Measurements from ENCODE around the gene MRFAP1.
"Not testable (repeated sequence)": the region's sequence is repeated elsewhere in the genome, so short reads cannot be mapped to it uniquely, and the experiment has no call there.

MRFAP1 gene

DNA sequence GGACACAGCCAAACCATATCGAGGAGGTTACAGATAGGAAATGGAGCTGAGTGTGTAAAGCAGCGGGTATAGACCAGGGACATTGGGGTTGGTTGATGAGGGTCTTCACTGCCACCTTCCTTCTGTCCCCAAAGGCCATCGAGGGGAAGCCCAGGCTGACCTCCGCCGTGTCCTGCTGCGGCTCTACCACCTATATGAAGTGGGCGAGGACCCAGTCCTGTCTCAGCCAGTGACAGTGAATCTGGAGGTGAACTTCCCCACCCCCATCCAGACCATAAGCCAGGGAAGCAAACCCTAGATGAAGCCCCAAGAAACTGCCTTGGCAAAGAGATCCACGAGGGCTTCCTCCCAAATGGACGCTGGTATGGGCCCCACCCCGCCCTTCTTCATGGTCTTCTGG lies 23.2 kb upstream of the MRFAP1 start:
- Mint-ChIP-seq H3K36me3 (peaks cover 51 to 70% of the 10 kb centered on the region in 2 donors), H3K4me1 (peaks cover 0 to 2% of the 10 kb centered on the region in 2 donors), H3K9me3 (peaks cover 3 to 4% of the 10 kb centered on the region in 2 donors), H3K4me3 (no peak overlapping the region), H3K27me3 (no peaks in the 10 kb centered on the region), H3K27ac (no peak overlapping the region)
- ATAC-seq (replicated peaks), result no peak
- no peak for DNase-seq

DNA sequence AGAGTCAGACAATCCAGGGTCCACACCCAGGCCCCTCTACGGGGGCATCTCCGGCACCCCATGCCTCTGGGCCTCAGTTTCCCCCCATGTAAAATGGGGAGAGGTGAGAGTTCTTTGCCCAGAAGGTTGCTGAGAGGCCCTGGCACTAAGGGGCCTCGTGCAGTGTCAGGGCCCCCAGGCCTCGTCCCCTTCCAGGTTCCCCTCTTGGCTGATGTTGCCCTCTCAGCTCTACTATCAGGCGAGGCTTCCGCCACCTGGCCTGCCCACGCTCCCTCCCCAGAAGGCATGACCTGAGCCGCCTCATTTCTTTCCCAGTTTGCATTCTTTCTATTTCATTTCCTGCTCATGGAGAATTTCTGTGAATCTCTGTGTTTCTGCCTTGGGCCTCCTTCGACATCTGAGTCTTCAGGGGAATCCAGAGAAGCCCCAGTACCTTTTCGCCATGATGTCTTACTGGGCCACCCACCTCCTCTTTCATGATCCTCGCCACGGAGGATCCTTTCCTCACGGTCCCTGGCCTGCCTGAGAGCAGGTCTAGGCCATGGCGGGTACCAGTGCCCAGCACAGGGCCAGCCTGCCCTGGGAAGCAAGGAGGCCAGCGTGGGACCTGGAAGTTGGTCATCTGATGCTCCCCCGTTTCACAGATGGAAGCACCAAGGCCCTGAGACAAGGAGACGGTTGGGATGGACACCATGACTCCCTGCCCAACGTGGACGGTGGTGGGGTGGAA lies 21.9 kb upstream of the MRFAP1 start:
- Mint-ChIP-seq H3K27ac (no peak overlapping the region), H3K27me3 (no peaks in the 10 kb centered on the region), H3K4me1 (peaks cover 0 to 2% of the 10 kb centered on the region in 2 donors), H3K36me3 (peaks cover 46 to 64% of the 10 kb centered on the region in 2 donors), H3K4me3 (no peak overlapping the region), H3K9me3 (peaks cover 3 to 4% of the 10 kb centered on the region in 2 donors)
- DNase-seq (no peak), ATAC-seq (replicated peaks) (no peak)

- no peak overlapping the region for H3K27ac Mint-ChIP-seq
- ATAC-seq (replicated peaks) (no peak), DNase-seq (no peak)
- H3K4me1 Mint-ChIP-seq, result peaks cover 0 to 2% of the 10 kb centered on the region in 2 donors
- H3K9me3 Mint-ChIP-seq, result peaks cover 3 to 4% of the 10 kb centered on the region in 2 donors
- H3K4me3 Mint-ChIP-seq, result no peak overlapping the region
- H3K36me3 Mint-ChIP-seq, result peaks cover 44 to 60% of the 10 kb centered on the region in 2 donors
- no peaks in the 10 kb centered on the region for H3K27me3 Mint-ChIP-seq
Measured at GRCh38 chr4:6619116-6619465, 21.4 kb upstream of the MRFAP1 start.

DNA sequence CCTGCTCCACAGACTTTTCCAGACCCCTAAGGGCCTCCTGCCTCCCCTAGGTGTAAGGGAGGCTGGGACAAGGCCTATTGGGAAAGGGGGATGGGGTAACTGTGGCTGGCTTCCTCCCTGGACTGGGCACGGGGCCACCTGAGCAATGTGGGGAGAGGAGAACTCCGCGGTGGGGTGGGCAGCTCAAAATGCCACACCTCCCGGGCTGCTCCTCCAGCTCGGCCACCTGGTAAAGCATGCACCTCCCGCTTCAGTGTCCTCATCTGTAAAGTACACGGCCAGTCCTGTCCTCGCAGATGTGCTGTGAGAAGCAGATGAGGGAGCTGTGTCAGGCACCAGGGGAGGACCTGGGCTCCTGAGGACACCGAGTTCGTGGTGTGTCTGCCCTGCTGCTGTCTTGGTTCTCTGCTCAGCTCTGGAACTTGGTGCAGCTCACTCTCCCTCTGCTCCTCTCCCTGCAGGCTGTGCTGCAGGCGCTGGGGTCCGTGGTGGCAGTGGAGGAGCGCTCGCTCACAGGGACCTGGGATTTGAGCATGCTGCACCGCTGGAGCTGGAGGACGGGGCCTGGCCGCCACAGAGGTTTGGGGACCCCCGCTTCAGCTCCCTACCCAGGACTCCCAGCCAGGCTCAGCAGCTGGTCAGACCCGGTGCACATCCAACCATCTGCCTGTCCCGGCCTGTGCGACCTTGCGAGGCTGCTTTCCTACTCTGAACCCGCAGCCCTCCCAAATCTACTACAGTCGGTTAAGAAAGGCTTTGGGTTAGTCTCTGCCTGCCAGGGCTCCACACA lies 20.8 kb upstream of the MRFAP1 start:
- Mint-ChIP-seq H3K9me3 (peaks cover 3 to 4% of the 10 kb centered on the region in 2 donors), H3K27ac (no peak overlapping the region), H3K36me3 (peaks cover 41 to 54% of the 10 kb centered on the region in 2 donors), H3K4me1 (peaks cover 0 to 2% of the 10 kb centered on the region in 2 donors), H3K27me3 (no peaks in the 10 kb centered on the region), H3K4me3 (no peak overlapping the region)
- no peak for DNase-seq
- ATAC-seq (replicated peaks), result no peak

DNA sequence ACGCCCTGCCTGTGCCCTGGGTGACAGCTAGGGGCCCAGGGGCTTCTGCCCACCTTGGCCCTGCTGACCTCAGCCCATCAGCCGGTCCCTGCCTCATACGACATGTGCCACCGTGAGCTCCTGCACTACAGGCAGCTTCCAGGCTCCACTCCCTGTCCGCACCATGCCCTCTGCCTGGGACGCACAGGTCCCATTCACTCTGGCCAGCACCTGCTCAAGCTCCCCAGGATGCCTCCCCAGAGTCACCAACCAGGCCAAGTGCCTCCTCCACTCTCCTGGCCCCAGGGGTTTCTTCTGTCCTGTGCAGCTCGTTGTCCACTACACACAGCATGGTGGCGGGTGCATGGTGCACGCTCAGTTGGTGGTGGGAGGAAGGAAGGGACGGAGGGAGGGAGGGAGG lies 20.2 kb upstream of the MRFAP1 start:
- H3K4me1 Mint-ChIP-seq, result peaks cover 0 to 2% of the 10 kb centered on the region in 2 donors
- H3K27me3 Mint-ChIP-seq, result no peaks in the 10 kb centered on the region
- ATAC-seq (replicated peaks) (no peak), DNase-seq (no peak)
- peaks cover 3 to 4% of the 10 kb centered on the region in 2 donors for H3K9me3 Mint-ChIP-seq
- no peak overlapping the region for H3K27ac Mint-ChIP-seq
- peaks cover 38 to 52% of the 10 kb centered on the region in 2 donors for H3K36me3 Mint-ChIP-seq
- H3K4me3 Mint-ChIP-seq, result no peak overlapping the region

DNA sequence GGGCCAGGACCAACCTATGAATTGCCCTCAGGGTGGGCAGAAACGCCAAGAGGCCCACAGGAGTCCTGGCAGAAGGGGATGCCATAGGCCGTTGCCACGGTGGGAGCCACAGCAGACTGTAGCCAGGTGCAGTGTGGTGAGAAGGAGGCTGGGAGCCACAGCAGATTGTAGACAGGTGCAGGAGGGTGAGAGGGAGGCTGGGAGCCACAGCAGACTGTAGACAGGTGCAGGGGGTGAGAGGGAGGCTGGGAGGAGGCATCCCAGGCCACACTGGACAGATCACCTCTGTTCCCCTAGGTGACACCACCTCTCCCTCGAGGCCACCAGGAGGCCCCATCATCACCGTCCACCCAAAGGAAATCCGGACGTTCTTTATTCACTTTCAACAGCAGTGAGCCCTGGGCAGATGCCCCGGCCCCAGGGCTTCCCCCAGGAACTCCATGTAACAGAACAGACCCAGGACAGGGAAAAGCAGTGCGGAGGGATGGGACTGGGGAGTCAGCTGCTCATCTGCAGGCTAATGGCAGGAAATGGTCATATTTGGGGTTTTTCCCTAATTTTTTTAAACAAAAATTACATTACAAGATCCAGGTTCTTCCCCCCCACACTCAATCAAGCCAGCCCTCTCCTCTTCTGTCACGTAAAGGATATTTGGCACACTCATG lies 19.5 kb upstream of the MRFAP1 start:
- H3K27ac Mint-ChIP-seq, result no peak overlapping the region
- ATAC-seq (replicated peaks), result no peak

DNA sequence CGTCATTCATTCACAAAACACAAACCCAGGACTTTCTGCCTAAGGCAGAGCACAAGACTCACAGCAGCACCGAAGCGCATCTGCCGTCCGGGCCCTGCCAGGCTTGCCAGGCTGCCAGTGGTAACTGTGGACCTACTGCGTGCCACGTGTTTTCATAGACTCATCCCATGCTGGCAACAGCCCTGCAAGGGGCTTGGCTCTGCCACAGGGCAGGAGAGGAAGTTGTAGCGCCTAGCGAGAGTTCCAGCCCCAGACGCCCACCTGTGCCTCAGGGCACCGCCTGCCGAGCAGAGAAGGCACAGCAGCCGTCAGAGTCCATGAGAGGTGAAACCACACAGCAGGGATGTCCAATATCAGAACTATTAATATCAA lies 18.9 kb upstream of the MRFAP1 start:
- Mint-ChIP-seq H3K36me3 (peaks cover 28 to 45% of the 10 kb centered on the region in 2 donors), H3K4me3 (no peak overlapping the region), H3K27ac (no peak overlapping the region), H3K4me1 (peaks cover 0 to 2% of the 10 kb centered on the region in 2 donors), H3K9me3 (peaks cover 3 to 4% of the 10 kb centered on the region in 2 donors), H3K27me3 (no peaks in the 10 kb centered on the region)
- no peak for DNase-seq
- ATAC-seq (replicated peaks), result no peak

More for the DNA sequence above, 19.5 kb upstream of the MRFAP1 start:
- Mint-ChIP-seq H3K4me3 (no peak overlapping the region), H3K27me3 (no peaks in the 10 kb centered on the region), H3K4me1 (peaks cover 0 to 2% of the 10 kb centered on the region in 2 donors), H3K9me3 (peaks cover 3 to 4% of the 10 kb centered on the region in 2 donors), H3K36me3 (peaks cover 33 to 51% of the 10 kb centered on the region in 2 donors)
- DNase-seq, result no peak

DNA sequence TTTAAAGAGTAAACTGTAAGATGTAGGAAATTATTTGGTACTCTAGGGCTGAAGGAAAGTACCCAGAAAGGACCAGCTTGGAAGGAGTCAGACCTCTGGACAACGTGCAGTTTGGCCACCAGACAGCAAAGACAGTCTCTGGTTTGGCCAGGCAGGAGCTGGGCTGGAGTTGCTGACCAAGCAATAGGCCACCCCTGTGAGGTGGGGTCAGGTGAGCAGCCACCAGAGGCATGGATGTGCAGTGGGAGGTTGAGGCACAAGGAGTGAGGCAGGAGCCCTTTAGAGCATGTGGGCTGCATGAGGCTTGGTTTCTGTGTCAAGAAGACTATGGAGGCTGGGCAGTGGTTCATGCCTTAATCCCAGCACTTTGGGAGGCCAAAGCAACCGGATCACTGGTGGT lies 17.7 kb upstream of the MRFAP1 start:
- no peaks in the 10 kb centered on the region for H3K27me3 Mint-ChIP-seq
- DNase-seq, result no peak
- H3K4me3 Mint-ChIP-seq, result no peak overlapping the region
- peaks cover 20 to 34% of the 10 kb centered on the region in 2 donors for H3K36me3 Mint-ChIP-seq
- H3K9me3 Mint-ChIP-seq, result peaks cover 0 to 3% of the 10 kb centered on the region in 2 donors
- peaks cover 0 to 2% of the 10 kb centered on the region in 2 donors for H3K4me1 Mint-ChIP-seq
- H3K27ac Mint-ChIP-seq, result peak overlapping the region; percentile 51
- ATAC-seq (replicated peaks), result no peak

DNA sequence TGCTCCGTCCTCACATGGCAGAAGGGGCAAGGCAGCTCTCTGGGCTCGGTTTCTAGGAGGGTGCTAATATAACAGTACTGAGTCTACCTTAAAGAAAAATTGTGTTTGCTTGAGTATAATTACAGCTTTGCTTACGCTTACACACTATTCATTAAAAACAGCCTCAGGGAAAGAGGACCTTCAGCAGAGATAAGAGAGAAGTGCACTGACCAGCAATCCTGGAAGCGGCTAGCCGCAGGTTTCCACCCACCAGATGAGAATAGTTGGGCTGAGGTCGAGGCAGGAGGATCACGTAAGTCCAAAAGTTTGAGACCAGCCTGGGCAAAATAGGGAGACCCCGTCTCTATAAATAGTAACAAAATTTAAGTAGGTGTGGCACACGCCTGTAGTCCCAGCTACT lies 15.2 kb upstream of the MRFAP1 start:
- ATAC-seq (replicated peaks) (no peak), DNase-seq (no peak)
- Mint-ChIP-seq H3K36me3 (peaks cover 19 to 23% of the 10 kb centered on the region in 2 donors), H3K9me3 (peaks cover 0 to 3% of the 10 kb centered on the region in 2 donors), H3K4me1 (peaks cover 0 to 2% of the 10 kb centered on the region in 2 donors), H3K27me3 (no peaks in the 10 kb centered on the region), H3K27ac (no peak overlapping the region), H3K4me3 (no peak overlapping the region)

GRCh38 chr4:6626066-6626465 lies 14.4 kb upstream of the MRFAP1 start:
- no peak for ATAC-seq (replicated peaks)
- Mint-ChIP-seq H3K9me3 (peaks cover 0 to 3% of the 10 kb centered on the region in 2 donors), H3K36me3 (peaks cover 15 to 18% of the 10 kb centered on the region in 2 donors), H3K27me3 (no peaks in the 10 kb centered on the region), H3K4me3 (no peak overlapping the region), H3K27ac (no peak overlapping the region), H3K4me1 (peaks cover under 1 to 7% of the 10 kb centered on the region in 2 donors)
- no peak for DNase-seq

DNA sequence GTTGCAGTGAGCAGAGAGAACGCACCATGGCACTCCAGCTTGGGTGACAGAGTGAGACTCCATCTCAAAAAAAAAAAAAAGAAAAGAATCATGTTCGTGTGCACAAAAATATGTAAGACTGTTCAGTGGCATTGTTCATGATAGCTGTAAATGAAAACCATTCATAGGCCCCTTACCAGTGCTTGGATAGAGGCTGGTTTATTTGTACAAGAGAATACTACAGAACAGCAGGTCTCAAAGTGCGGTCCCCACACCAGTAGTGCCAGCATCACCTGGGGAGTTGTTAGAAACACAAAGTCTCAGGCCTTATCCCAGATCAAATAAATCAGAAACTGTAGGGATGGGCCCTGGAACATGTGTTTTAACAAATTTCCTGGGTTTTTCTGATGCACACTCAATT lies 12.7 kb upstream of the MRFAP1 start:
- ATAC-seq (replicated peaks) (no peak), DNase-seq (no peak)
- Mint-ChIP-seq H3K9me3 (no peaks in the 10 kb centered on the region), H3K4me1 (peaks cover 0 to 21% of the 10 kb centered on the region in 2 donors), H3K27ac (no peak overlapping the region), H3K27me3 (no peaks in the 10 kb centered on the region), H3K36me3 (peaks cover 0 to 4% of the 10 kb centered on the region in 2 donors), H3K4me3 (no peak overlapping the region)

DNA sequence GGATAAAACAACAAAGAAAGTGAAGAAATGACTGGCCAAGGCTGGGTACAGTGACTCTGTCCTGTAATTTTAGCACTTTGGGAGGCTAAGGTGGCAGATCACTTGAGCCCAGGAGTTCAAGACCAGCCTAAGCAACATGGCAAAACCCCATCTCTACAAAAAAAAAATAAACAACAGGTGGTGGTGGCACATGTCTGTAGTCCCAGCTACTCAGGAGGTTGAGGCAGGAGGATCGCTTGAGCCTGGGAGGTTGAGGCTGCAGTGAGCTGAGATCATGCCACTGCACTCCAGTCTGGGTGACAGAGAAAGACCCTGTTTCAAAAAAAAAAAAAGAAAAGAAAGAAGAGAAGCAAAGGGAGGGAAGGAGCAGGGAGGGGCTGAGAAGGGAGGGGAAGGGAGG lies 12.0 kb upstream of the MRFAP1 start:
- not testable (repeated sequence) for DNase-seq; H3K9me3 Mint-ChIP-seq; H3K27ac Mint-ChIP-seq; ATAC-seq (replicated peaks); H3K4me3 Mint-ChIP-seq; H3K27me3 Mint-ChIP-seq; H3K36me3 Mint-ChIP-seq
- peaks cover 0 to 21% of the 10 kb centered on the region in 2 donors for H3K4me1 Mint-ChIP-seq

- DNase-seq, result no peak
- Mint-ChIP-seq H3K27ac (no peak overlapping the region), H3K36me3 (peaks cover 0 to 4% of the 10 kb centered on the region in 2 donors), H3K27me3 (no peaks in the 10 kb centered on the region), H3K9me3 (no peaks in the 10 kb centered on the region), H3K4me3 (no peak overlapping the region), H3K4me1 (peaks cover 0 to 21% of the 10 kb centered on the region in 2 donors)
- ATAC-seq (replicated peaks), result no peak
Measured at GRCh38 chr4:6632125-6632524, 8.4 kb upstream of the MRFAP1 start.

DNA sequence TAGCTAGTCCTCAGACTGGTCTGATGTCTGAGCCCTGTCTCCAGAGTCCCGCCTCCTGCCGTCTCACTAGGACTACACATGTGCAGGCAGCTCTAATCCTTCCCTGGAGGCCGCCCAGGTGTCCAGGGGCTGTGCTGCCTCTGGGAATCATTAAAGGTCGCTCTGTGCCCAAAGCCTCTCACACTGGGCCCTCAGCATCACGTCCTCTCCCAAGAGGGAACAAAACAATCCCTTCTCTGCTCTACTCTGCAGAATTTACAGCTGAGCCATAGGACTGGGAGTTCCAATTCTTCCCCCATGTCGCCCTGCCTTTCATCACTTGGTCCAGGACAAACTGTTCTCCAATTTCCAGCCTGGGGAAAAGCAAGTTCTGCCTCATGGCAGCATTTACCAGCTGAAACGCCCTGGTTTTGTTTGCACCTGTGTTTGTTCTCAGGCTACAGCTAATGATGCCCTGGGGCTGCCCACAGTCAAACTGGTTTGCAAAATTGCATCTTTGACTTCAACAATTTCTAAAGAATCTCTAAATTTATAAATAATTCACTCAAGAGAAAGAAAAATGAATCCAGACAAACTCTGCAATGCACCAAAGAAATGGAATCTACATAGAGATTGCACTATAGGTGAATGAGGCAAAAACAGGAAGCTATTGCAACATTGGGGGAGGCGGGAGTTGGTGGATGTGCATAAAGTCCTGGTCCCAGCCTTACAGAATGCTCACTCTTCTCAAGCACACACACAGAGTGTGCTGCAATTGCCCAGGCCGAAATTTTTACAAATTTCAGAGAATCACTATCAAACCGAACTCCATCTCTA lies 7.2 kb upstream of the MRFAP1 start:
- Mint-ChIP-seq H3K4me3 (no peak overlapping the region), H3K27me3 (no peaks in the 10 kb centered on the region), H3K9me3 (no peaks in the 10 kb centered on the region), H3K4me1 (peaks cover 0 to 21% of the 10 kb centered on the region in 2 donors), H3K36me3 (peaks cover 0 to 4% of the 10 kb centered on the region in 2 donors), H3K27ac (no peak overlapping the region)
- ATAC-seq (replicated peaks) (no peak), DNase-seq (no peak)
